Mesendoderm (in vitro differentiated cells): ENCODE measurements around the gene TMEM141.

Experiments
- DNase-seq: peaks from one replicate; pipeline ENCODE4 v3.0.0; 2013
- H2AK5ac ChIP-seq: 2 replicates; pipeline ENCODE4 v1.6.1; 2013; ENCODE audit warnings: low read length, inconsistent platforms
- H2BK120ac ChIP-seq: 2 replicates; pipeline ENCODE4 v1.6.1; 2013; ENCODE audit warnings: low read depth, mild to moderate bottlenecking, low read length, moderate library complexity, mixed read lengths
- H2BK15ac ChIP-seq: replicated peaks from 2 replicates; pipeline ENCODE4 v1.6.1; 2013; ENCODE audit warnings: low read depth, mild to moderate bottlenecking, moderate library complexity
- H2BK5ac ChIP-seq: 2 replicates; pipeline ENCODE4 v1.6.1; 2013; ENCODE audit warnings: low read length, inconsistent platforms
- H3K18ac ChIP-seq: 2 replicates; pipeline ENCODE4 v1.6.1; 2013; ENCODE audit warnings: mild to moderate bottlenecking, low read length, mixed read lengths
- H3K23ac ChIP-seq: one replicate; pipeline ENCODE4 v1.6.1; 2013; ENCODE audit warnings: low read length
- H3K27ac ChIP-seq: 2 replicates; pipeline ENCODE4 v1.5.1; 2013; ENCODE audit warnings: low read depth, mild to moderate bottlenecking, inconsistent platforms, low read length, moderate library complexity
- H3K27me3 ChIP-seq: 2 replicates; pipeline ENCODE4 v1.6.1; 2013; ENCODE audit warnings: low read length, control low read depth, mild to moderate bottlenecking, inconsistent platforms; ENCODE audit not compliant: insufficient read depth, poor library complexity
- H3K36me3 ChIP-seq: 2 replicates; pipeline ENCODE4 v1.6.1; 2013; ENCODE audit warnings: low read length, inconsistent platforms; ENCODE audit not compliant: control insufficient read depth, insufficient read depth
- H3K4ac ChIP-seq: one replicate; pipeline ENCODE4 v1.6.1; 2013; ENCODE audit warnings: low read depth, mild to moderate bottlenecking, low read length, moderate library complexity
- H3K4me1 ChIP-seq: 2 replicates; pipeline ENCODE4 v1.6.1; 2013; ENCODE audit warnings: low read depth, low read length, inconsistent platforms; ENCODE audit not compliant: control insufficient read depth
- H3K4me2 ChIP-seq: 2 replicates; pipeline ENCODE4 v1.6.1; 2013; ENCODE audit warnings: low read length
- H3K4me3 ChIP-seq: 2 replicates; pipeline ENCODE4 v1.5.1; 2013; ENCODE audit warnings: mild to moderate bottlenecking, low read length
- H3K56ac ChIP-seq: one replicate; pipeline ENCODE4 v1.6.1; 2013; ENCODE audit warnings: low read length
- H3K79me1 ChIP-seq: 2 replicates; pipeline ENCODE4 v1.6.1; 2013; ENCODE audit warnings: low read length, inconsistent platforms
- H3K79me2 ChIP-seq: 2 replicates; pipeline ENCODE4 v1.6.1; 2013; ENCODE audit warnings: mild to moderate bottlenecking, low read length; ENCODE audit not compliant: control insufficient read depth, insufficient read depth
- H3K9ac ChIP-seq: 2 replicates; pipeline ENCODE4 v1.6.1; 2013; ENCODE audit warnings: low read length, inconsistent platforms
- H4K5ac ChIP-seq: one replicate; pipeline ENCODE4 v1.6.1; 2013; ENCODE audit warnings: low read length
- H4K8ac ChIP-seq: one replicate; pipeline ENCODE4 v1.6.1; 2013; ENCODE audit warnings: low read depth, mild to moderate bottlenecking, control low read depth, low read length, moderate library complexity
- WGBS: extraction: QIAGEN DNeasy Blood & Tissue Kit; methylation state at CpG from one replicate; pipeline ENCODE4 v1.1.7; 2013; ENCODE audit warnings: low lambda C conversion rate, missing lambda C conversion rate; ENCODE audit not compliant: insufficient coverage; ENCODE audit errors: extremely low coverage; 5-methylcytosine and 5-hydroxymethylcytosine counted together

Gene TMEM141

GRCh38 chr9:136823136-136824046 is 32.2 kb downstream of the TMEM141 start:
- Histone ChIP-seq H3K27me3 (no peaks in the 10 kb centered on the region), H2BK5ac (no peak overlapping the region), H3K56ac (no peak overlapping the region), H3K4me1 (no peaks in the 10 kb centered on the region), H3K23ac (no peak overlapping the region), H3K27ac (no peak overlapping the region), H3K9ac (no peak overlapping the region), H3K4me2 (no peak overlapping the region), H3K4ac (no peak overlapping the region), H3K18ac (no peak overlapping the region), H3K79me1 (peaks cover 9% of the 10 kb centered on the region), H2AK5ac (no peak overlapping the region), H4K5ac (no peak overlapping the region), H2BK120ac (no peak overlapping the region), H3K36me3 (peaks cover 9% of the 10 kb centered on the region), H3K79me2 (peaks cover 4% of the 10 kb centered on the region), H4K8ac (no peak overlapping the region), H3K4me3 (no peak overlapping the region), H2BK15ac (no peak overlapping the region)
- DNase-seq, result no peak
- no CpG with 5 or more reads among the region's 30 CpGs for WGBS

- Histone ChIP-seq H3K27me3 (no peaks in the 10 kb centered on the region), H2BK120ac (no peak overlapping the region), H3K23ac (no peak overlapping the region), H3K9ac (no peak overlapping the region), H3K36me3 (peaks cover 19% of the 10 kb centered on the region), H3K4me2 (no peak overlapping the region), H4K5ac (no peak overlapping the region), H3K4me3 (no peak overlapping the region), H3K27ac (no peak overlapping the region), H3K79me1 (peaks cover 8% of the 10 kb centered on the region), H4K8ac (no peak overlapping the region), H2BK5ac (no peak overlapping the region), H3K4me1 (no peaks in the 10 kb centered on the region), H2BK15ac (no peak overlapping the region), H3K4ac (no peak overlapping the region), H3K56ac (no peak overlapping the region), H3K18ac (no peak overlapping the region), H3K79me2 (peaks cover 4% of the 10 kb centered on the region), H2AK5ac (no peak overlapping the region)
- no CpG with 5 or more reads among the region's 21 CpGs for WGBS
- no peak for DNase-seq
These were observed 33.5 kb downstream of the TMEM141 start for GRCh38 chr9:136824496-136825225.

- Histone ChIP-seq H2BK120ac (no peak overlapping the region), H3K4me1 (no peaks in the 10 kb centered on the region), H3K4me2 (no peak overlapping the region), H3K9ac (no peak overlapping the region), H3K23ac (no peak overlapping the region), H3K79me2 (peaks cover 4% of the 10 kb centered on the region), H4K8ac (no peak overlapping the region), H3K18ac (no peak overlapping the region), H3K4me3 (no peak overlapping the region), H3K27me3 (no peaks in the 10 kb centered on the region), H2BK15ac (no peak overlapping the region), H3K36me3 (peaks cover 19% of the 10 kb centered on the region), H3K56ac (no peak overlapping the region), H3K27ac (no peak overlapping the region), H3K4ac (no peak overlapping the region), H2AK5ac (no peak overlapping the region), H2BK5ac (no peak overlapping the region), H3K79me1 (peaks cover 8% of the 10 kb centered on the region), H4K5ac (no peak overlapping the region)
- no peak for DNase-seq
- no CpG with 5 or more reads among the region's 44 CpGs for WGBS
These were observed 34.4 kb downstream of the TMEM141 start for GRCh38 chr9:136825295-136826187.

- WGBS, result no CpG with 5 or more reads among the region's 17 CpGs
- Histone ChIP-seq H3K4ac (no peak overlapping the region), H3K18ac (no peak overlapping the region), H3K27ac (no peak overlapping the region), H3K36me3 (peaks cover 19% of the 10 kb centered on the region), H3K27me3 (no peaks in the 10 kb centered on the region), H4K5ac (no peak overlapping the region), H3K4me2 (no peak overlapping the region), H3K23ac (no peak overlapping the region), H3K4me3 (no peak overlapping the region), H3K79me1 (peaks cover 8% of the 10 kb centered on the region), H3K4me1 (no peaks in the 10 kb centered on the region), H3K56ac (no peak overlapping the region), H3K79me2 (peaks cover 4% of the 10 kb centered on the region), H3K9ac (no peak overlapping the region), H2BK15ac (no peak overlapping the region), H2AK5ac (no peak overlapping the region), H4K8ac (no peak overlapping the region), H2BK120ac (no peak overlapping the region), H2BK5ac (no peak overlapping the region)
- no peak for DNase-seq
These were observed 35.0 kb downstream of the TMEM141 start for GRCh38 chr9:136826188-136826541.

GRCh38 chr9:136826703-136827582 is 35.8 kb downstream of the TMEM141 start:
- Histone ChIP-seq H3K56ac (no peak overlapping the region), H3K36me3 (peaks cover 19% of the 10 kb centered on the region), H3K4me2 (no peak overlapping the region), H3K4me1 (no peaks in the 10 kb centered on the region), H4K5ac (no peak overlapping the region), H3K79me1 (peaks cover 5% of the 10 kb centered on the region), H3K18ac (no peak overlapping the region), H2BK120ac (no peak overlapping the region), H4K8ac (no peak overlapping the region), H3K9ac (no peak overlapping the region), H2BK5ac (no peak overlapping the region), H2BK15ac (no peak overlapping the region), H3K23ac (no peak overlapping the region), H2AK5ac (no peak overlapping the region), H3K79me2 (peaks cover under 1% of the 10 kb centered on the region), H3K27ac (no peak overlapping the region), H3K4me3 (no peak overlapping the region), H3K4ac (no peak overlapping the region), H3K27me3 (no peaks in the 10 kb centered on the region)
- no peak for DNase-seq
- no CpG with 5 or more reads among the region's 24 CpGs for WGBS
